KMS-11 (cell line): Measurements from ENCODE around the gene TMEM127.
A peak's percentile ranks its signal among the peaks of the same experiment; 100 is the strongest.

Experiments used
- H2AFZ ChIP-seq: fragments of 200-600 bp; sonication (generic); 2 replicates; pipeline ENCODE4 v1.6.1; 2016; ENCODE audit warnings: antibody characterized with exemption, mixed run types, low read depth
- H3K27ac ChIP-seq: fragments of 200-600 bp; sonication (generic); 2 replicates; pipeline ENCODE4 v1.6.1; 2016; ENCODE audit warnings: mild to moderate bottlenecking, mixed run types
- H3K27me3 ChIP-seq: fragments of 200-600 bp; sonication (generic); 2 replicates; pipeline ENCODE4 v1.6.1; 2017; ENCODE audit warnings: mild to moderate bottlenecking, low read depth, mixed run types, moderate library complexity; ENCODE audit not compliant: insufficient read depth
- H3K36me3 ChIP-seq: fragments of 200-600 bp; sonication (generic); 2 replicates; pipeline ENCODE4 v1.6.1; 2017; ENCODE audit warnings: mild to moderate bottlenecking, mixed run types; ENCODE audit not compliant: insufficient read depth
- H3K4me1 ChIP-seq: fragments of 200-600 bp; sonication (generic); 2 replicates; pipeline ENCODE4 v1.6.1; 2016; ENCODE audit warnings: mild to moderate bottlenecking, low read depth, mixed run types; ENCODE audit not compliant: poor library complexity, severe bottlenecking
- H3K4me2 ChIP-seq: fragments of 200-600 bp; sonication (generic); 2 replicates; pipeline ENCODE4 v1.7.0; 2016; ENCODE audit warnings: mild to moderate bottlenecking, mixed run types
- H3K4me3 ChIP-seq: fragments of 200-600 bp; sonication (generic); IDR thresholded peaks from 2 replicates; pipeline ENCODE4 v1.6.1; 2017; ENCODE audit warnings: low read depth, low read length, mixed read lengths; ENCODE audit not compliant: insufficient read depth
- H3K79me2 ChIP-seq: fragments of 200-600 bp; sonication (generic); 2 replicates; pipeline ENCODE4 v1.6.1; 2016; ENCODE audit warnings: low read depth, mixed run types; ENCODE audit not compliant: insufficient read depth
- H3K9ac ChIP-seq: fragments of 200-600 bp; sonication (generic); 2 replicates; pipeline ENCODE4 v1.6.1; 2016; ENCODE audit warnings: mild to moderate bottlenecking, mixed run types
- H4K20me1 ChIP-seq: fragments of 200-600 bp; sonication (generic); 2 replicates; pipeline ENCODE4 v1.6.1; 2016; ENCODE audit warnings: mild to moderate bottlenecking, mixed run types; ENCODE audit not compliant: insufficient read depth
- CTCF ChIP-seq: fragments of 200-600 bp; sonication (generic); conservative IDR thresholded peaks from 2 replicates; pipeline ENCODE4 v1.6.1; 2017; ENCODE audit warnings: low read depth, mild to moderate bottlenecking, antibody characterized with exemption, low read length, moderate library complexity, mixed read lengths

TMEM127 gene

DNA sequence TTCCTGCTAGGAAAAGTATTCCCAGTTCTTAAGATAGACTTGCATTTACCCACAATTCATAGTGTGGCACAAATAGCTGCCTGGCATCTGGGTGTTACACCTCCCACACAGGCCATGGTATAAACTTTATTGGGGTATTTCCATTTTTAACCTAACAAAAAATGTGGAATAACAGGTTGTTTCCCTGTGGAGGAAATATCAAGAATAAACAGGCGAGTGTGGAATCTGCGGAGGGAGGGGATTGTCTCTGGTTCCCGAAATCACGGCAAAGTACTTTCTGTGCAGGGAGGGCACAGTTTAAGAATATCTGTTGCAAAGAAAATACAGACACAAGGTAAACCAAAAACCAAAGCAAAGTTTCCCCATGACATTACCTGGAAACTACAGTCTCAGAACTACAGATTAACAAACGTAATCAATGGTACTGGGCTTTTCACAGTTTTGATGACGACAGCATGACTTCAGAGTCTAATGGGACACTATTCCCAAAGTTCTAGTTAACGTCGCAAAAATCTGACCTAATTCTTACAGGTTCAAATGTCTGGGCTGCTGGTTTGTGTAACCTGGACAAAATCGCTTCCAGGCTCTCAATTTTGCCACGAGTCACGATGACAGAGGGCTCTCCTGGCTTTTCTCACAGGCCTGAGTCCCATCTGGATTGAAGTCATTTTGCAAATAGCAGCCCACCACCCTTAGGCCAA, 58.6 kb downstream of the TMEM127 start:
- TF ChIP-seq CTCF: no peak
- H3K4me3 ChIP-seq: peak overlapping the region; percentile 74
- H3K79me2 ChIP-seq: peaks cover 62% of the 10 kb centered on the region
- no peaks in the 10 kb centered on the region for H3K27me3 ChIP-seq
- H3K36me3 ChIP-seq: no peaks in the 10 kb centered on the region
- H3K4me2 ChIP-seq: peak overlapping the region; percentile 66
- H2AFZ ChIP-seq: no peak overlapping the region
- peak overlapping the region; percentile 90; the same call in 1 of the 2 replicates for H3K27ac ChIP-seq
- H4K20me1 ChIP-seq: peaks cover 36% of the 10 kb centered on the region
- peak overlapping the region; percentile 87; the same call in 1 of the 2 replicates for H3K9ac ChIP-seq
- H3K4me1 ChIP-seq: peaks cover 48% of the 10 kb centered on the region

- H3K4me2 ChIP-seq: peak overlapping the region; percentile 49
- no peak for TF ChIP-seq CTCF
- H3K79me2 ChIP-seq: peaks cover 75% of the 10 kb centered on the region
- no peak overlapping the region for H3K27ac ChIP-seq
- H2AFZ ChIP-seq: no peak overlapping the region
- H3K27me3 ChIP-seq: no peaks in the 10 kb centered on the region
- H3K36me3 ChIP-seq: no peaks in the 10 kb centered on the region
- H3K4me1 ChIP-seq: peaks cover 62% of the 10 kb centered on the region
- peaks cover 48% of the 10 kb centered on the region for H4K20me1 ChIP-seq
- no peak overlapping the region for H3K4me3 ChIP-seq
- H3K9ac ChIP-seq: no peak overlapping the region
Observed at GRCh38 chr2:96205888-96206287, 59.9 kb downstream of the TMEM127 start.

GRCh38 chr2:96204836-96205624, 60.8 kb downstream of the TMEM127 start:
- TF ChIP-seq CTCF: no peak
- Histone ChIP-seq H3K36me3 (no peaks in the 10 kb centered on the region), H3K79me2 (peaks cover 84% of the 10 kb centered on the region), H3K27me3 (no peaks in the 10 kb centered on the region), H4K20me1 (peaks cover 56% of the 10 kb centered on the region), H3K9ac (no peak overlapping the region), H2AFZ (no peak overlapping the region), H3K4me3 (no peak overlapping the region), H3K4me2 (peak overlapping the region; percentile 49; the same call in 1 of the 2 replicates), H3K27ac (no peak overlapping the region), H3K4me1 (peaks cover 69% of the 10 kb centered on the region)

DNA sequence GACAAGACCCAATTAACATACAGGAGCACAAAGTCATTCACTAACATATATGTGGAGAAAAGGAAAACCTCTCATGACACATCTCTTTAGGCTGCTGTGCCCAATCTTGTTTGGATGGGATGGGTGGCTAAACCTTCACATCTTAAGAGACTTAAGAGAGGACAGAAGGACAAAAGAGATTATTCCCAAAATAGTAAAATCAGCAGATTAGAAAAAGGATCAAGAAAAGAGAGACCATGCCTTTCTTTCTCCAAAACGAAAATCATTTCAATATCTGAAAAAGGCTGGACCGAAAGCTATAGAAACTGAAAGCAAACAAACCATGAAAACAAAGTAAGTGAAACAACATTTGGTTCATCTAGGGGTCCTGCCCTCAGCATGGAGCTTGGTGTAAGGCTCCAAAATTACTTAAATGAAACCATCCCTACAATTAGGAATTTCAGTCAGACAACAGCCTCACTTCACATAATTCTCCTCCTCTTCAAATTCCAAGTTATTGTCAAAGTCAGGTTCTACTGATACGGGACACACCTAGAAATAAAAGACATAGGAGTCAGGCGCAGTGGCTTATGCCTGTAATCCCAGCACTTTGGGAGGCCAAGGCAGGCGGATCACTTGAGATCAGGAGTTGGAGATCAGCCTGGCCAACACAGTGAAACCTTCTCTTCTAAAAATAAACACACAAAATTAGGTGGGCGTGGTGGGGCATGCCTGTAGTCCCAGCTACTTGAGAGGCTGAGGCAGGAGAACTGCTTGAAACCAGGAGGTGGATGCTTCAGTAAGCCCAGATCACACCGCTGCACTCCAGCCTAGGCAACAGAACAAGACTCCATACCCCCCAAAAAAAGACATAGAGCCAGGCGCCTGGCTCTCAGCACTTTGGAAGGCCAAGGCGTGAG, 62.4 kb downstream of the TMEM127 start:
- Histone ChIP-seq H3K4me3 (peak overlapping the region; percentile 75), H3K79me2 (peaks cover 97% of the 10 kb centered on the region), H3K4me1 (peaks cover 75% of the 10 kb centered on the region), H3K27me3 (no peaks in the 10 kb centered on the region), H3K9ac (no peak overlapping the region), H3K36me3 (no peaks in the 10 kb centered on the region), H2AFZ (no peak overlapping the region), H4K20me1 (peaks cover 68% of the 10 kb centered on the region), H3K4me2 (peak overlapping the region; percentile 80), H3K27ac (peak overlapping the region; percentile 19; the same call in 1 of the 2 replicates)
- no peak for TF ChIP-seq CTCF
